Adrenal gland (tissue), 12 donors: ENCODE results near the gene KCNB1. TPM values are rescaled to one million over a fixed set of nuclear protein-coding genes. Genes with fewer than 3 reads are reported as not detected.

Source experiments
- DNase-seq, 7 donors: peaks; one replicate each; pipeline ENCODE4 v3.0.0-alpha.2; 2019 to 2020
- H3K27ac ChIP-seq, 5 donors: fragments of 200-600 bp; sonication (generic) in 4 of 5; 1 replicate in 3 of 5; 2 replicates in 2 of 5; pipeline versions ENCODE4 v1.5.1 to v1.8.0; 2016 to 2020; ENCODE audit warnings: mild to moderate bottlenecking in 1 of 5
- H3K27me3 ChIP-seq: fragments of 200-600 bp; 2 replicates; pipeline ENCODE4 v1.8.0; 2021
- H3K36me3 ChIP-seq, 2 donors: fragments of 200-600 bp; replicated peaks in 1 of 2; 1 replicate in 1 of 2; 2 replicates in 1 of 2; pipeline versions ENCODE4 v1.5.1 to v1.8.0; 2018 to 2022
- H3K4me1 ChIP-seq, 2 donors: fragments of 200-600 bp; replicated peaks in 1 of 2; 1 replicate in 1 of 2; 2 replicates in 1 of 2; pipeline versions ENCODE4 v1.5.1 to v1.8.0; 2018 to 2021
- H3K4me3 ChIP-seq, 4 donors: fragments of 200-600 bp; sonication (generic) in 3 of 4; one replicate each; pipeline ENCODE4 v1.5.1; 2016 to 2018
- H3K9me3 ChIP-seq, 3 donors: fragments of 200-600 bp; sonication (generic) in 1 of 3; replicated peaks in 1 of 3; 1 replicate in 2 of 3; 2 replicates in 1 of 3; pipeline versions ENCODE4 v1.5.1 to v1.8.0; 2016 to 2021
- CTCF ChIP-seq, 6 experiments: fragments of 450-650 bp in 4 of 6; fragments of 200-600 bp in 2 of 6; sonication (generic) in 1 of 6; IDR thresholded peaks; 1 replicate in 5 of 6; 2 replicates in 1 of 6; pipeline versions ENCODE4 v1.5.1 to v1.8.0; 2016 to 2021; ENCODE audit warnings: antibody characterized with exemption in 6 of 6, mild to moderate bottlenecking in 2 of 6, moderate library complexity in 1 of 6
- POLR2A ChIP-seq, 2 donors: fragments of 450-650 bp; IDR thresholded peaks; one replicate each; pipeline ENCODE4 v1.6.1; 2017; ENCODE audit warnings: antibody characterized with exemption in 2 of 2, mild to moderate bottlenecking in 2 of 2, moderate library complexity in 1 of 2
- WGBS, 4 donors: extraction: QIAGEN DNeasy Blood & Tissue Kit in 2 of 4; methylation state at CpG; one replicate each; pipeline versions ENCODE4 v1.1.5 to v1.1.7; 2013 to 2017; 5-methylcytosine and 5-hydroxymethylcytosine counted together
- intact Hi-C, 2 donors: fragments of 100-400 bp; cut with DNase I; formaldehyde crosslinking; loops; one replicate each; pipeline versions ENCODE4 v1.14.1 to v1.15.0; 2022 to 2023
- polyA plus RNA-seq, 3 donors: library from polyadenylated mRNA; stranded (reverse); fragments of 200-250 nt in 2 of 3; fragments of 350-450 nt in 1 of 3; fragmentation: Illumina TruSeq in 1 of 3; extraction: RNeasy Lipid Tissue Mini Kit (QIAGEN cat#74804) in 1 of 3; gene quantifications; one replicate each; pipeline ENCODE4 v1.2.3, GENCODE V29; 2013 to 2014
- total RNA-seq, 9 donors: library from RNA; depleted of rRNA in 4 of 9; stranded (reverse); fragments of >200 nt in 4 of 9; fragments of 120-200 nt in 1 of 9; fragmentation: NEBNext Ultra II Directional in 1 of 9; extraction: Animal tissue kit (Norgen Biotek cat#: 25700) in 1 of 9; gene quantifications; one replicate each; pipeline versions ENCODE4 v1.1.0 to v1.2.4, GENCODE V29; 2013 to 2023
- donor health status: healthy with polysubstance abuse.
- donor health status: Bipolar disorder and iron deficiency.
- donor health status: DM: yes; HTN: yes; CAD: no.
- donor health status: DM: no; HTN: no; CAD: no.
- donor health status: DM: no; HTN: no; CAD: no.
- donor health status: DM: yes; HTN: yes; CAD: no.

The KCNB1 gene
- total and polyA plus RNA-seq, 12 donors, result 0.11 to 8.2 (median 1.3) TPM

- DNase-seq, result no peak
- H3K27ac ChIP-seq, result no peak overlapping the region
- intact Hi-C loops, result no loop called here
- no peaks in the 10 kb centered on the region for H3K27me3 ChIP-seq
- H3K4me1 ChIP-seq, result no peaks in the 10 kb centered on the region
- no peak overlapping the region for H3K4me3 ChIP-seq
- TF ChIP-seq POLR2A (IDR thresholded peaks at IDR 0.05), result no peak
- no peak for TF ChIP-seq CTCF (IDR thresholded peaks at IDR 0.05)
- H3K36me3 ChIP-seq, result no peaks in the 10 kb centered on the region
- no peaks in the 10 kb centered on the region for H3K9me3 ChIP-seq
- 61 to 80% (median 75%) methylated on average over 6 of the region's 6 CpGs for WGBS, 4 donors
Measured at GRCh38 chr20:49462626-49463025, 19.8 kb downstream of the KCNB1 start.

- WGBS, 4 donors, result 77 to 90% (median 84%) methylated on average over 9 of the region's 9 CpGs
Measured at GRCh38 chr20:49461894-49462620, 20.4 kb downstream of the KCNB1 start.

GRCh38 chr20:49460916-49461315 is 21.6 kb downstream of the KCNB1 start:
- Histone ChIP-seq H3K36me3 (no peaks in the 10 kb centered on the region), H3K27ac (no peak overlapping the region), H3K9me3 (no peaks in the 10 kb centered on the region), H3K4me1 (no peaks in the 10 kb centered on the region), H3K27me3 (no peaks in the 10 kb centered on the region), H3K4me3 (no peak overlapping the region)
- TF ChIP-seq POLR2A (IDR thresholded peaks at IDR 0.05) (no peak), CTCF (IDR thresholded peaks at IDR 0.05) (no peak)
- intact Hi-C loops, result no loop called here
- 83 to 88% (median 85%) methylated on average over 5 of the region's 5 CpGs for WGBS, 4 donors
- no peak for DNase-seq

More at GRCh38 chr20:49461894-49462620, 20.4 kb downstream of the KCNB1 start:
- Histone ChIP-seq H3K27ac (no peak overlapping the region), H3K4me3 (no peak overlapping the region), H3K4me1 (no peaks in the 10 kb centered on the region), H3K36me3 (no peaks in the 10 kb centered on the region), H3K27me3 (no peaks in the 10 kb centered on the region), H3K9me3 (no peaks in the 10 kb centered on the region)
- DNase-seq, result no peak
- no peak for TF ChIP-seq POLR2A (IDR thresholded peaks at IDR 0.05)
- no peak for TF ChIP-seq CTCF (IDR thresholded peaks at IDR 0.05)
- intact Hi-C loops, result no loop called here

- Histone ChIP-seq H3K4me1 (no peaks in the 10 kb centered on the region), H3K36me3 (no peaks in the 10 kb centered on the region), H3K9me3 (no peaks in the 10 kb centered on the region), H3K27ac (no peak overlapping the region), H3K4me3 (no peak overlapping the region), H3K27me3 (no peaks in the 10 kb centered on the region)
- WGBS, 4 donors, result 78 to 92% (median 84%) methylated on average over 6 of the region's 6 CpGs
- intact Hi-C loops, result no loop called here
- TF ChIP-seq POLR2A (IDR thresholded peaks at IDR 0.05) (no peak), CTCF (IDR thresholded peaks at IDR 0.05) (no peak)
- DNase-seq, result no peak
Measured at GRCh38 chr20:49460131-49460530, 22.3 kb downstream of the KCNB1 start.
